ENCODE results near the gene TENM4. TPM values are rescaled to one million over a fixed set of nuclear protein-coding genes. Genes with fewer than 3 reads are reported as not detected.

Gene TENM4
- total RNA-seq, 1 donor from 2014 or later: 2.9 TPM

- no peak for DNase-seq
Observed at GRCh38 chr11:78767027-78767932, 673.5 kb downstream of the TENM4 start.

GRCh38 chr11:78764946-78765345 is 675.9 kb downstream of the TENM4 start:
- no peak for DNase-seq

GRCh38 chr11:78763664-78764063 is 677.2 kb downstream of the TENM4 start:
- no peak for DNase-seq

GRCh38 chr11:78762105-78762504 is 678.7 kb downstream of the TENM4 start:
- no peak for DNase-seq

GRCh38 chr11:78759071-78759470 is 681.8 kb downstream of the TENM4 start:
- no peak for DNase-seq

- no peak for DNase-seq
Observed at GRCh38 chr11:78753297-78753696, 687.5 kb downstream of the TENM4 start.

GRCh38 chr11:78752494-78752893 is 688.3 kb downstream of the TENM4 start:
- DNase-seq: no peak

- DNase-seq: no peak
Observed at GRCh38 chr11:78748918-78749690, 691.7 kb downstream of the TENM4 start.

GRCh38 chr11:78744949-78745348 is 695.9 kb downstream of the TENM4 start:
- no peak for DNase-seq

- DNase-seq: no peak
Observed at GRCh38 chr11:78744202-78744601, 696.6 kb downstream of the TENM4 start.

GRCh38 chr11:78742430-78742829 is 698.4 kb downstream of the TENM4 start:
- no peak for DNase-seq

- no peak for DNase-seq
Observed at GRCh38 chr11:78741741-78742140, 699.1 kb downstream of the TENM4 start.

- DNase-seq: no peak
Observed at GRCh38 chr11:78740199-78741071, 700.4 kb downstream of the TENM4 start.

- DNase-seq: no peak
Observed at GRCh38 chr11:78737891-78738290, 702.9 kb downstream of the TENM4 start.

GRCh38 chr11:78737301-78737700 is 703.5 kb downstream of the TENM4 start:
- no peak for DNase-seq

GRCh38 chr11:78735711-78736110 is 705.1 kb downstream of the TENM4 start:
- no peak for DNase-seq

GRCh38 chr11:78733031-78733430 is 707.8 kb downstream of the TENM4 start:
- DNase-seq: no peak

- DNase-seq: no peak
Observed at GRCh38 chr11:78732246-78732645, 708.6 kb downstream of the TENM4 start.

- no peak for DNase-seq
Observed at GRCh38 chr11:78731027-78731426, 709.8 kb downstream of the TENM4 start.

- no peak for DNase-seq
Observed at GRCh38 chr11:78730267-78730824, 710.5 kb downstream of the TENM4 start.

- no peak for DNase-seq
Observed at GRCh38 chr11:78727816-78728215, 713.0 kb downstream of the TENM4 start.

GRCh38 chr11:78725200-78725599 is 715.6 kb downstream of the TENM4 start:
- DNase-seq: no peak

Data from dermis blood vessel endothelial cell (primary cell).